Activated CD8-positive, alpha-beta memory T cell treated with anti-CD3 and anti-CD28 coated beads, Interleukin-2, amount 50 U/mL, for 24 hours (primary cell): ENCODE data around the gene LRRC14B.
"Not testable (repeated sequence)": the region's sequence is repeated elsewhere in the genome, so short reads cannot be mapped to it uniquely, and the experiment has no call there.

Experiments
- DNase-seq: peaks from one replicate; pipeline ENCODE4 v3.0.0-alpha.2; 2020; ENCODE audit errors: extremely low read depth

LRRC14B gene

DNA sequence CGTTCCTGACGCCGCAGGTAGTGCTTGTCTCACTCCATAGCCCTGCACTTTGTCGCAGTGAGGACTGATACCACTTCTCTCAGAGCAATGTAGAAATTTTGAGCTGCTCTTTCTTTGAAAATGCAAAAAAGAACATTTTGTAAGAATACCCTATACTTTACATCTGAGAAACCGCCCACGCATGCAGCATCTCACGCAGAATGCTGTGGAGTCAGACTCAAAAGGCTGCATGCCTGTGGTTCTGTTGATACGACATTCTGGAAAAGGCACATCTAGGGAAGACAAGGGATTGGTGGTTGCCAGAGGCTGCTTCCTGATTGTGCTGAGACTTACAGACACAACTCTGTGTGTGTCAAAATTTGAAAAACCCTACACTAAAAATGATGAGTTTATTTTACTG lies 46.6 kb downstream of the LRRC14B start:
- not testable (repeated sequence) for DNase-seq

DNA sequence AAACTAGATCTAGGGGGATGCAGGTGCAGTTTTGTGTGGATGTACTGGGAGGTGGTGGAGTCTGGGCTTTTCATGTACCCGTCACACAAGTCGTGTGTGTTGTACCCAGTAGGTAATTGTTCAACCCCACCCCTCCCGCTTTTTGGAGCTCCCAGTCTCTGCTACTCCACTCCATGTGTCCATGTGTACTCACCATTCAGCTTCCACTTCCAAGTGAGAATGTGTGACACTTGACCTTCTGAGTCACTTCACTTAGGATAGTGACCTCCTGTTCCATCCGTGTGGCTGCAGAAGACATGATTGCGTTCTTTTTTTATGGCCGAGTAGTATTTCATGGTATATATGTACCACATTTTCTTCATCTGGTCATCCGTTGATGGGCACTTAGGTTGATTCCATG lies 49.3 kb downstream of the LRRC14B start:
- DNase-seq = not testable (repeated sequence)

DNA sequence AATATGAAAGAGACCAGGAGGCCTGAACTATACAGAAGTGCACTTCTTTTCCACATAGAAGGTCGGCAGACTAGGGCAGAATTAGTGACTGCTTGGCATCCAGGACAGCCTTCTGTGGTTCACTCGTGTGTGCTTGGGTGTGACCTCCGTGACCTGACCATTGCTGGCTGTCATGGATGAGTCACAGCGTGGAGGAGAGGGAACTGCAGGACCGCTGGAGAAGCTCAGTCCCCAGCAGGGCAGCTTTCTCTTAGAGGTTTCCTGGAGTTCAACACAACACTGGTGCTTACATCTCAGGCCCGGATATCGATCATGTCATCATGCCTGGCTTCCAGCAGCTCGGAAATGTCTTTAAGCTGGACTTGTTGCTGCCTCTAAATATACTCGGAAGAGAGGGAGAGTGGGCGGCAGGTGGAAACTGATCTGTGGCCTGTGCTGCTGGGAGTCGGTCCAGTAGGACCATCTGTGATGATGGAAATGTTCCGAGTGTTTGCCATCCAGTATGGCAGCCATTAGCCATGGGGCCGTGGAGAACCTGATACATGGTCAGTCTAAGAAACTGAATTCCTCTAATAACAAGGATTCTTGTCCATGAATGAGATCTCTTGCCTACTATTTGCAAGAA lies 49.9 kb downstream of the LRRC14B start:
- DNase-seq = not testable (repeated sequence)

DNA sequence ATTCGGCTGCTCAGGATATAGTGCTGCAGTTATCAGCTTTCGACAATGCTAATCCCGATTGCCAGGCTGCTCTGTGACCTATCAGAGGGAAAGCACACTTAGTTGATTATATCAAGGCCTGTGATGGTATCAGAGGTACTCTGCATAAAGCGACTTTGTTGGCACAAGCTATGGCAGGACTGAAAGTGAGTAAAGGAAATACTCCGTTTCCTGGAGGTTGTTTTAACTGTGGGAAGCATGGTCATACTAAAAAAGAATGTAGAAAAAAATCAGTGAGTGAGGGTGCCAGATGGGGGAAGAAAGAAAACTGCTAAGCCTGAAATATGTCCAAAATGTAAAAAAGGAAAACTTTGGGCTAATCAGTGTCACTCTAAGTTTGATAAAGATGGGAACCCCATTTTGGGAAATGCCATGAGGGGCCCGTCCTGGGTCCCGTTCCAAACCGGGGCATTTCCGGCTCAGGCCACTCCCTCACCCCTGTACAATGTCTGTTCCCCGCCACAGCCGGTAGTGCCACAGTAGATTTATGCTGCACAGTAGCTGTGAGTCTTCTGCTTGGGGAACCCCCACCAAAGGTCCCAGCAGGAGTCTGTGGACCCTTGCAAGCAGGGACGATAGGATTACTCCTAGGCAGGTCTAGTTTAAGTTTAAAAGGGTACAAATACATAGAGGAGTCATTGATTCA lies 52.5 kb downstream of the LRRC14B start:
- not testable (repeated sequence) for DNase-seq

DNA sequence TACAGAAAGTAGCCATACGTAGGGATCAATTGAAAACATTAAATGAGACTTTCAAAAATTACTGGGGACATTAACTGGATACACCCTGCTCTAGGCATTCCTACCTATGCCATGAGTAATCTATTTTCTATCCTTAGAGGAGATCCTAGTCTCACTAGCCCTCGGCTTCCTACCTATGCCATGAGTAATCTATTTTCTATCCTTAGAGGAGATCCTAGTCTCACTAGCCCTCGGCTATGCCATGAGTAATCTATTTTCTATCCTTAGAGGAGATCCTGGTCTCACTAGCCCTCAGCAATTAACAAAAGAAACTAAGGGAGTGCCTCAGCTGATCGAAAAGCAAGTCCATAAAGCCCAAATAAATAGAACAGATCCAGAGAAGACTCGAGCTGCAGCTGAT lies 54.4 kb downstream of the LRRC14B start:
- DNase-seq = not testable (repeated sequence)
